ENCODE results near the gene MEGF10. TPM values are rescaled to one million over a fixed set of nuclear protein-coding genes. Genes with fewer than 3 reads are reported as not detected.

Gene MEGF10
- total and polyA plus RNA-seq, 2 donors (not counting 1 experiment from before 2014, with no cell fraction given): not detected

- Histone ChIP-seq H3K9ac (ENCODE audit: low read length) (no peak overlapping the region), H3K9me3 (ENCODE audit: control extremely low read depth in 1 of 3, control insufficient read depth in 2 of 3, insufficient read depth in 1 of 3, low read length in 2 of 3) (peaks cover 0 to 5% (median 3%) of the 10 kb centered on the region in 3 donors), H3K4me3 (ENCODE audit: control extremely low read depth in 1 of 5, extremely low read depth in 1 of 5, insufficient read depth in 1 of 5, low read depth in 2 of 5, low read length in 4 of 5) (no peak overlapping the region), H3K27me3 (replicated peaks in 1 of 4; ENCODE audit: control extremely low read depth in 1 of 4, control insufficient read depth in 3 of 4, insufficient read depth in 4 of 4, low read length in 3 of 4) (peaks cover 0 to 2% (median 0%) of the 10 kb centered on the region in 4 experiments), H3K79me2 (ENCODE audit: control insufficient read depth, insufficient read depth, low read length) (no peaks in the 10 kb centered on the region), H3K36me3 (replicated peaks in 1 of 2; ENCODE audit: control extremely low read depth in 1 of 2, control insufficient read depth in 1 of 2, extremely low read depth in 1 of 2, insufficient read depth in 2 of 2, low read length in 1 of 2) (no peaks in the 10 kb centered on the region), H3K4me2 (replicated peaks; ENCODE audit: low read depth, low read length, poor library complexity, severe bottlenecking) (no peak overlapping the region), H2AFZ (ENCODE audit: insufficient read depth, low read depth, low read length, poor library complexity, severe bottlenecking) (no peak overlapping the region), H3K4me1 (ENCODE audit: control insufficient read depth in 2 of 2, insufficient read depth in 2 of 2, low read length in 2 of 2) (no peaks in the 10 kb centered on the region), H4K20me1 (ENCODE audit: control insufficient read depth, insufficient read depth, low read length, poor library complexity, severe bottlenecking) (no peaks in the 10 kb centered on the region), H3K27ac (ENCODE audit: low read length in 2 of 2) (no peak overlapping the region)
- WGBS (ENCODE audit: insufficient coverage): no CpG with 5 or more reads among the region's 1 CpG
- Mint-ChIP-seq H3K27me3 (peaks cover 17% of the 10 kb centered on the region), H3K4me3 (no peak overlapping the region), H3K4me1 (no peaks in the 10 kb centered on the region), H3K9me3 (ENCODE audit: insufficient read depth) (no peaks in the 10 kb centered on the region), H3K27ac (no peak overlapping the region)
- intact Hi-C loops (cut with micrococcal nuclease): no loop called here
- ATAC-seq (ENCODE audit: low read depth) (no peak), DNase-seq (no peak)
- TF ChIP-seq CTCF (IDR thresholded peaks at IDR 0.05) (no peak), EZH2 (IDR thresholded peaks at IDR 0.05; ENCODE audit: borderline replicate concordance, insufficient read depth, low read depth, low read length, poor library complexity, severe bottlenecking) (no peak)
- CTCF ChIA-PET: no interaction called here
- POLR2A ChIA-PET: no interaction called here
Measured at GRCh38 chr5:127375544-127376091, 85.0 kb downstream of the MEGF10 start.

DNA sequence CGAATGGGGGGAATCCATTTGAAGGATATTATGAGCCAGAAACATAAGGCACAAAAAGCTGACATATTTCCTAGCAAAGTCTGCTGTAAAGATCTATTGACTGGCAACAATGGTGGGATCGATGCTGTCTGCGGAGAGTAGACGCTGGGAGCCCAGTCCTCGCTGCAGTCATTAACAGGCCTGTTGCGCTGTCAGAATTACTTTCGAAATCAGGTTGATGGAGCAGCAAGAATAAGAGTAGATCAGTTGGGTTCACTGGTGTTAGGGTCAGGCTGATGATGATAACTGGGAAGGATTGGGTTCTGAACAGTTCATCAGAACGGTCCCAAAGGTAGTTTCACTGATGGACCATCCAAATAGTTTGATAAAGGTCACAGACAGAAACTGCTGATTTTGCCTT is 87.1 kb downstream of the MEGF10 start:
- 97% methylated on average over 8 of the region's 8 CpGs for WGBS (ENCODE audit: insufficient coverage)
- no peak overlapping the region for H3K27ac Mint-ChIP-seq
- H3K4me3 ChIP-seq (ENCODE audit: control extremely low read depth in 1 of 5, extremely low read depth in 1 of 5, insufficient read depth in 1 of 5, low read depth in 2 of 5, low read length in 4 of 5): no peak overlapping the region
- no peak overlapping the region for H2AFZ ChIP-seq (ENCODE audit: insufficient read depth, low read depth, low read length, poor library complexity, severe bottlenecking)
- intact Hi-C loops (cut with micrococcal nuclease): no loop called here
- H3K4me2 ChIP-seq (replicated peaks; ENCODE audit: low read depth, low read length, poor library complexity, severe bottlenecking): no peak overlapping the region
- DNase-seq: no peak
- no peaks in the 10 kb centered on the region for H3K36me3 ChIP-seq (replicated peaks in 1 of 2; ENCODE audit: control extremely low read depth in 1 of 2, control insufficient read depth in 1 of 2, extremely low read depth in 1 of 2, insufficient read depth in 2 of 2, low read length in 1 of 2)
- no peaks in the 10 kb centered on the region for H4K20me1 ChIP-seq (ENCODE audit: control insufficient read depth, insufficient read depth, low read length, poor library complexity, severe bottlenecking)
- no peak for TF ChIP-seq CTCF (IDR thresholded peaks at IDR 0.05)
- no peak for TF ChIP-seq EZH2 (IDR thresholded peaks at IDR 0.05; ENCODE audit: borderline replicate concordance, insufficient read depth, low read depth, low read length, poor library complexity, severe bottlenecking)
- POLR2A ChIA-PET: no interaction called here
- no peaks in the 10 kb centered on the region for H3K4me1 ChIP-seq (ENCODE audit: control insufficient read depth in 2 of 2, insufficient read depth in 2 of 2, low read length in 2 of 2)
- no peaks in the 10 kb centered on the region for H3K4me1 Mint-ChIP-seq
- H3K79me2 ChIP-seq (ENCODE audit: control insufficient read depth, insufficient read depth, low read length): no peaks in the 10 kb centered on the region
- peaks cover 0 to 2% (median 0%) of the 10 kb centered on the region in 4 experiments for H3K27me3 ChIP-seq (replicated peaks in 1 of 4; ENCODE audit: control extremely low read depth in 1 of 4, control insufficient read depth in 3 of 4, insufficient read depth in 4 of 4, low read length in 3 of 4)
- H3K9me3 Mint-ChIP-seq (ENCODE audit: insufficient read depth): no peaks in the 10 kb centered on the region
- no peak for ATAC-seq (ENCODE audit: low read depth)
- no peak overlapping the region for H3K4me3 Mint-ChIP-seq
- peaks cover 0 to 5% (median 3%) of the 10 kb centered on the region in 3 donors for H3K9me3 ChIP-seq (ENCODE audit: control extremely low read depth in 1 of 3, control insufficient read depth in 2 of 3, insufficient read depth in 1 of 3, low read length in 2 of 3)
- H3K9ac ChIP-seq (ENCODE audit: low read length): no peak overlapping the region
- no peak overlapping the region for H3K27ac ChIP-seq (ENCODE audit: low read length in 2 of 2)
- peaks cover 13% of the 10 kb centered on the region for H3K27me3 Mint-ChIP-seq
- CTCF ChIA-PET: no interaction called here
